Lung (tissue), 12 donors: ENCODE measurements around the gene PYGL. TPM values are rescaled to one million over a fixed set of nuclear protein-coding genes. Genes with fewer than 3 reads are reported as not detected.
"Not testable (repeated sequence)": the region's sequence is repeated elsewhere in the genome, so short reads cannot be mapped to it uniquely, and the experiment has no call there.

Experiments used
- ATAC-seq: fragments of 200-7000 bp; cut with Tn5 transposase; one replicate; pipeline ENCODE4 v1.9.1; 2020; ENCODE audit warnings: moderate number of reproducible peaks; ENCODE audit not compliant: insufficient read depth, low FRiP score
- DNase-seq, 3 donors: peaks; one replicate each; pipeline ENCODE4 v3.0.0-alpha.2; 2013 to 2017
- H3K27ac ChIP-seq, 2 donors: one replicate each; pipeline ENCODE4 v1.5.1; 2013; ENCODE audit warnings: mild to moderate bottlenecking in 2 of 2, moderate library complexity in 2 of 2, control low read depth in 1 of 2, inconsistent platforms in 1 of 2, low read depth in 1 of 2, low read length in 1 of 2
- H3K27me3 ChIP-seq, 3 donors: one replicate each; pipeline ENCODE4 v1.5.1; 2013; ENCODE audit warnings: low read length in 2 of 3; ENCODE audit not compliant: control insufficient read depth in 3 of 3, insufficient read depth in 3 of 3
- H3K36me3 ChIP-seq, 4 donors: one replicate each; pipeline ENCODE4 v1.5.1; 2013; ENCODE audit warnings: low read length in 4 of 4, mild to moderate bottlenecking in 1 of 4, moderate library complexity in 1 of 4; ENCODE audit not compliant: control insufficient read depth in 4 of 4, insufficient read depth in 4 of 4
- H3K4me1 ChIP-seq, 5 donors: one replicate each; pipeline ENCODE4 v1.5.1; 2013; ENCODE audit warnings: low read length in 5 of 5, mild to moderate bottlenecking in 2 of 5, moderate library complexity in 1 of 5; ENCODE audit not compliant: control insufficient read depth in 5 of 5, insufficient read depth in 5 of 5
- H3K4me3 ChIP-seq: one replicate; pipeline ENCODE4 v1.5.1; 2013; ENCODE audit warnings: mild to moderate bottlenecking, control low read depth, moderate library complexity
- H3K9ac ChIP-seq, 2 donors: one replicate each; pipeline ENCODE4 v1.5.1; 2013; ENCODE audit warnings: low read length in 2 of 2, control low read depth in 1 of 2; ENCODE audit not compliant: insufficient read depth in 1 of 2
- H3K9me3 ChIP-seq, 4 donors: one replicate each; pipeline ENCODE4 v1.5.1; 2013; ENCODE audit warnings: low read length in 3 of 4, mild to moderate bottlenecking in 1 of 4, moderate library complexity in 1 of 4; ENCODE audit not compliant: control insufficient read depth in 4 of 4, insufficient read depth in 3 of 4
- CTCF ChIP-seq: IDR thresholded peaks from 2 replicates; pipeline ENCODE4 v1.5.1; 2012; ENCODE audit warnings: mild to moderate bottlenecking; ENCODE audit errors: control extremely low read depth, extremely low read depth
- WGBS, 2 donors: extraction: QIAGEN DNeasy Blood & Tissue Kit; methylation state at CpG; one replicate each; pipeline ENCODE4 v1.1.7; 2013; 5-methylcytosine and 5-hydroxymethylcytosine counted together
- polyA plus RNA-seq, 2 donors: library from polyadenylated mRNA; stranded (reverse); fragments of 200-250 nt; gene quantifications; one replicate each; pipeline ENCODE4 v1.2.1, GENCODE V29; 2013
- total RNA-seq, 2 donors: library from RNA; depleted of rRNA in 1 of 2; stranded (reverse); fragments of >200 nt in 1 of 2; gene quantifications; one replicate each; pipeline ENCODE4 v1.2.1, GENCODE V29; 2014 to 2021
- donor health status: control.
- donor health status: control.
- donor health status: Bipolar disorder and iron deficiency.
- donor health status: healthy.
- donor health status: DM: yes; HTN: yes; CAD: no.

PYGL gene
- total and polyA plus RNA-seq, 4 donors, result 18.7 to 85.4 (median 45.3) TPM

DNA sequence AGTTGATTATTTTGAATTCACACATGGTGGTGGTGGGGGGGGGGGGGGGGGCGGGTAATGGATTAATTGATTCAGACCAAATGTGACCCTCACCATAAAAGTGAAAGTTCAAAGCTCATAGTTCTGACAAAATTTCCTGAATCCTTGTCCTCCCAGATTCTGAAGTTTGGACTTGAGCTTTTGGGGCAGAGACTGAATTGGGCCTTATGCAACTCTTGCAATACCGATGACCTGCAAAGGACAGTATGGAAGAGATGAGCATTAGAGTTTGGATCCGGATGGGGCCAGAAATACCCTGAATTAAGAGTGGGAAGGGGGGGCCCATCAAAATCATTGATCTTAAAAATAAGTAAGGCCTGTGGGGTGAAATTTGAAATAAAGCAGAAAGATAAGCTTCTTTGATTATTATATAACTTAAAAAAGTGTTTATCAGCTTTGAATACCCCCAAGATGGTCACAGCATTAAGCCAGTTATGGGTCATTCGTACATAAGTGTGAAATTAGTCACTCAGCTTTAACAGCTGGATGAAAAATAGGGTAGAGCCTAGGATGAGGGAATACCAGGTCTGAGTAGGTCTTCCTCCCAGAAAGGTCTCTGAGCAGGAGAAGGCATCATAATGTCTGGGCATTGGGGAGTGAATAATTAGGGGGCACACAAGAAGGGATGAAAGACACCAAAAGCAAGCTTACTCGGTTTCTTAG is 2.1 kb upstream of the PYGL start:
- Histone ChIP-seq H3K9me3 (peaks cover 0 to 1% (median 0%) of the 10 kb centered on the region in 4 donors), H3K9ac (no peak overlapping the region), H3K4me3 (no peak overlapping the region), H3K4me1 (peaks cover 0 to 15% (median 5%) of the 10 kb centered on the region in 5 donors), H3K27ac (no peak overlapping the region), H3K27me3 (peaks cover 0 to 4% (median 0%) of the 10 kb centered on the region in 3 donors), H3K36me3 (no peaks in the 10 kb centered on the region)
- 95% methylated on average over 5 of the region's 5 CpGs for WGBS, 2 donors
- no peak for DNase-seq
- no peak for ATAC-seq
- no peak for TF ChIP-seq CTCF

DNA sequence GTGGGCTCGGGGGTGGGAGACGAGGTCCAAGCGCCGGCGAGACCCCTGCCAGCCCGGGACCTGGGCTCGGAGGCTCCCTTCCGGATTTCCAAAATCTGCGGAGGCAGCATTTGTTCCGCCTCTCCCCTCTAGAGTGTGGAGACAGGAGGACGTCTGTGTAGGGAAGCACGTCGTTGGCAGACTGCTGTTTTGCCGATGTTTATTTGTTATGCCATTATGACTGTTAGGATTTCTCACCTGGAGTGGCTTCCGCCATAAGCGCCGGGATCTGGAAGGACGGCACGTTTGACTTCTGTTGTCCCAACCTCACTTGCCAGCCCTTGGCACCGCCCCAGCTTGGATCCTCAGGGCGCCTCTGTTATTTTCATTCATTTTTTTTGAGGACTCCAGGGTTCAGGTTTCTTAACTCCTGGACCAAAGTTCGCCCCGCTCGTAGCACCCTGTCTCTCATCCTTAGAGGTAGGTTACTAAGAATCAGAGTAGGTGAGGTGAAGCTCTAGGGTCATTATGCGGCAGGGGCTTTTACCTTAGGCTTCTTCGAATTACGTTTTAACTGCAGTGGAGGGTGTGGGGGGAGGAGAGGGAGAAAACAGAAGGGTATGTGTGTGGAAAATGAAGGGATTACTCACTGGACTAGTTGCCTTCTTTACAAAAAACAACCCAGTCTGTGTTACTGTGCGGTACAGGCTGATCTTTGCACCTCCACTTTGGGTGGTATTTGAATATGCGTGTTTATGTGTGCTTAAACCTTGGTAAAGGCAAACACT is 547 bp upstream of the PYGL start:
- peaks cover 0 to 4% (median 0%) of the 10 kb centered on the region in 3 donors for H3K27me3 ChIP-seq
- DNase-seq, result peak in 2 of 3 donors; percentile 58 to 69
- H3K4me1 ChIP-seq, result peaks cover 0 to 15% (median 5%) of the 10 kb centered on the region in 5 donors
- no peak for TF ChIP-seq CTCF
- peaks cover 0 to 1% (median 0%) of the 10 kb centered on the region in 4 donors for H3K9me3 ChIP-seq
- H3K9ac ChIP-seq, result peak overlapping the region; percentile 25 to 45
- no peaks in the 10 kb centered on the region for H3K36me3 ChIP-seq
- H3K27ac ChIP-seq, result peak overlapping the region; percentile 71 to 86
- peak; percentile 67 for ATAC-seq
- 8 to 12% methylated on average over 28 to 29 of the region's 29 CpGs for WGBS, 2 donors
- H3K4me3 ChIP-seq, result peak overlapping the region; percentile 82

DNA sequence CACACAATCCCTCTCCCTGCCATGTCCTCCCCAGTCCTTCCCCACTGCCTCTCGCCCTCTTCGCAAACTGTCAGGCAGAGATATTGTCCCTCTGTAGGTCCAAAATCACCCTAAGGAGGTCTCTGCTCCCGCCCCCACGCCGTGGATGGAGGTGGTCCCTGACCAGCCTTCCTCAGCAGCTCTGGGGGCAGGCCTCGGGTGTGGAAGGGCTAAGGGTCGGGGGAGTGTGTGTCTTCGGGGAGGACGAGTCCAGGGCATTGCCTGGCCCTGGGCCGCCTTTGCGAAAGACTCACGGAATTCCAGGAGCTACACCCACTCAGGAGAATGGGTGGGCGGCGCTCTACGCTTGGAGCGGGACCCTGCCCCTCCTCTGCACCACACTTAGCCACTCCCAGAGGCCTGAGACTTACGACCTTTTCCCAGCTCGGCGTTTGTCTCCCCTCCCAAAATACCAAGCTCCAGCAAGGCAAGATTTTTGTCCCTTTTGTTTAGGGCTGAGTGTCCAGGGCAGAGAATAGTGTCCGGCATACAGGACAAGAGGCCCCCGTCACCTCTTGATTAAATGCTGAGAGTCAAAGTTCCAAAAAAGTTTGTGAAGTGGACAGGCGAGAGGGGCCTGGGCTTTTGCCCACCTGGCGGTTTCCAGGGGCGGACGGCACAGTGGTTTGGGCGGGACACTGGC is 881 bp downstream of the PYGL start:
- WGBS, 2 donors, result 8 to 15% methylated on average over 26 of the region's 26 CpGs
- DNase-seq, result peak; percentile 37 to 55 (median 39)
- H3K4me3 ChIP-seq, result peak overlapping the region; percentile 82

DNA sequence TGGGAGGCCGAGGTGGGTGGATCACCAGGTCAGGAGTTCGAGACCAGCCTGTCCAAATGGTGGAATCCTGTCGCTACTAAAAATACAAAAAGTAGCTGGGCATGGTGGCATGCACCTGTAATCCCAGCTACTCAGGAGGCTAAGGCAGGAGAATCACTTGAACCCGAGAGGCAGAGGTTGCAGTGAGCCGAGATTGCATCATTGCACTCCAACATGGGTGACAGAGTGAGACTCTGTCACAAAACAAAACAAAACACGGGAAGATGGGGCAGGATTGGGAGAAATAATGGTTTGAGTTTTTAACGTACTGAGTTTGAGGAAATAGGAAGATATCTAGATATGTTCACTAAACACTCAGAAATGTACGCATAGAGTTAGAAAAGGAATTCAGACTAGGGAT is 2.6 kb downstream of the PYGL start:
- H3K4me3 ChIP-seq, H3K27me3 ChIP-seq, H3K27ac ChIP-seq, H3K9ac ChIP-seq, H3K9me3 ChIP-seq, DNase-seq, ATAC-seq, H3K36me3 ChIP-seq: not testable (repeated sequence)
- peaks cover 0 to 15% (median 5%) of the 10 kb centered on the region in 5 donors for H3K4me1 ChIP-seq
- WGBS, 2 donors, result 94 to 95% methylated on average over 8 of the region's 8 CpGs

More for the DNA sequence above, 881 bp downstream of the PYGL start:
- peak; percentile 46 for ATAC-seq
- Histone ChIP-seq H3K4me1 (peaks cover 0 to 15% (median 5%) of the 10 kb centered on the region in 5 donors), H3K27me3 (peaks cover 0 to 4% (median 0%) of the 10 kb centered on the region in 3 donors), H3K9ac (peak overlapping the region in 1 of 2 donors; percentile 40), H3K36me3 (no peaks in the 10 kb centered on the region), H3K9me3 (no peaks in the 10 kb centered on the region), H3K27ac (peak overlapping the region in 1 of 2 donors; percentile 86)
- no peak for TF ChIP-seq CTCF
